Measurements from ENCODE around the gene RAD54L2.
"Not testable (repeated sequence)": the region's sequence is repeated elsewhere in the genome, so short reads cannot be mapped to it uniquely, and the experiment has no call there.

Gene RAD54L2

GRCh38 chr3:51538459-51539290 lies at the start of gene RAD54L2:
RAD54L2 (plus strand) TSS chr3:51538719; CDS start chr3:51590421, 51,702 bp downstream.
- no peak for DNase-seq

- DNase-seq = peak; percentile 36
These were observed 39.4 kb upstream of the RAD54L2 start for GRCh38 chr3:51498876-51499738.

DNA sequence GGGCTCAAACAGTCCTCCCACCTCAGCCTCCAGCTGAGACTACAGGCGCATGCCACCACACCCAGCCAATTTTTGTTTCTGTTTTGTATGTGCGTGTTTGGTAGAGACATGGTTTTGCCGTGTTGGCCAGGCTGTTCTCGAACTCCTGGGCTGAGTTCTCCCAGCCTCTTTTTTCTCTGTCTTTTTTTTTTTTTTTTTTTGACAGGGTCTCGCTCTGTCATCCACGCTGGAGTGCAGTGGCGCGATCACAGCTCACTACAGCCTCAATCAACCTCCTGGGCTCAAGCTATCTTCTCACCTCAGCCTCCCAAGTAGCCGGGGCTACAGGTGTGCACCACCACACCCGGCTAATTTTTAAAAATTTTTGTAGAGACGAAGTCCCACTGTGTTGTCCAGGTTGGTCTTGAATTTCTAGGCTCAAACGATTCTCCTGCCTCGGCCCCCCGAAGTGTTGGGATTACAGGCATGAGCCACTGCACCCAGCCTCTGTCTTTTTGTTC lies 37.8 kb upstream of the RAD54L2 start:
- no peak for DNase-seq

- no peak for DNase-seq
These were observed 36.5 kb upstream of the RAD54L2 start for GRCh38 chr3:51501833-51502561.

- DNase-seq = no peak
These were observed 36.0 kb upstream of the RAD54L2 start for GRCh38 chr3:51502562-51502910.

DNA sequence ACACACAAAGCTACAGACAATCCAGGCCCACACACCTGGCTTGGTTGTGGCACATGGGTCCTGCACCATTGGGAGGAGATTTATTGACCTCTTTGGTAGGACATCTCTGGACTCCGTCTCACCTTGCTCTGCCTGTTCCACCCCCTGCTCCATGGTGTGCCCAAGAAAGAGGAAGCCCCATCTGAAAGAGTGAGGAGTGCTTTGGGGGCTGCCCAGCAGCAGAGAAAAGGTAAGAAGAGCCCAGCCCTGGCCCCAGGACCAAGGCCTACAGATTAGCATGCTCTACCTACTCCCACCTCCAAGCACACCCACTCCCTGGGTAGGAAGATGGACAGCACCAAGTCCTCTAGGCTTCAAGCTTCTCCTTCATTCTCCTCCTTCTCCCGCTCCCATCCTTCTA lies 35.5 kb upstream of the RAD54L2 start:
- DNase-seq = no peak

DNA sequence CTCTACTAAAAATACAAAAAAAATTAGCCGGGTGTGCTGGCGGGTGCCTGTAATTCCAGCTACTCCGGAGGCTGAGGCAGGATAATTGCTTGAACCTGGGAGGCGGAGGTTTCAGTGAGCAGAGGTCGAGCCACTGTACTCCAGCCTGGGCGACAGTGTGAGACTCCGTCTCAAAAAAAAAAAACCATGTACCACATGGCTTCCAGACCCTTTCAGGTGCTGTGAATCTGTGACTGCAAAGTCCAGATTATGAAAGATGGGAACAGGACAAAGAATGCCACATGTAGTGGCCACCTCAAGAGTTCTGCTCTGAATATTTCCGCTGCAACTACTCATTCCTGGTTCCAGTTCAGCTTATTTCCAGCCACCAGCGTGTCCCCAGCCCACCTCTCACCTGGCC lies 30.3 kb upstream of the RAD54L2 start:
- DNase-seq = no peak

- DNase-seq = no peak
These were observed 27.5 kb upstream of the RAD54L2 start for GRCh38 chr3:51510996-51511395.

GRCh38 chr3:51514210-51514609 lies 24.3 kb upstream of the RAD54L2 start:
- no peak for DNase-seq

GRCh38 chr3:51519848-51520247 lies 18.7 kb upstream of the RAD54L2 start:
- no peak for DNase-seq

- not testable (repeated sequence) for DNase-seq
These were observed 17.4 kb upstream of the RAD54L2 start for GRCh38 chr3:51520906-51521730.

GRCh38 chr3:51522273-51522962 lies 16.1 kb upstream of the RAD54L2 start:
- no peak for DNase-seq

- DNase-seq = not testable (repeated sequence)
These were observed 13.6 kb upstream of the RAD54L2 start for GRCh38 chr3:51524874-51525273.

GRCh38 chr3:51530485-51530884 lies 8.0 kb upstream of the RAD54L2 start:
- no peak for DNase-seq

GRCh38 chr3:51535146-51536019 lies 3.1 kb upstream of the RAD54L2 start:
- no peak for DNase-seq

- DNase-seq = not testable (repeated sequence)
These were observed 888 bp upstream of the RAD54L2 start for GRCh38 chr3:51537631-51538030.

DNA sequence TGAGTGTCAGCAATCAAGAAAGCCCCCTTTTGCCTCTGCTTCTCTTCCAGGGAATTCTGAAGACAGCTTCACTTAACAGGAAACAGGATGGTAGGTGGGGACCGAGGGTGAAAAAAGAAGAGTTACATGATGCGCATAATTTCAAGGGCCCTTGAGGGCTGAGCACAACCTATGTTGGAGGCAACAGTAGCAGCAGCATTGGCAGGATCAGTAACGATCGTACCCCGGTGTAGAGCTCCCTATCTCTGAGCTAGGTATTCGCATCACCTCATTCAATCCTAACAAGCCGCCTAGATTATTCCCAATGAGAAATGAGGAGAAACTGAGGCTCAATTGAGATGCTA lies 432 bp upstream of the RAD54L2 start:
- DNase-seq = no peak

- no peak for DNase-seq
These were observed 897 bp downstream of the RAD54L2 start for GRCh38 chr3:51539291-51539941.

GRCh38 chr3:51542596-51542995 lies 4.1 kb downstream of the RAD54L2 start:
- not testable (repeated sequence) for DNase-seq
